HG03558 (cell line): ENCODE results near the gene BPIFB1.

ENCODE experiments used
- ATAC-seq: cut with Tn5 transposase; IDR thresholded peaks from one replicate; pipeline ENCODE4 v1.9.1; 2021; ENCODE audit warnings: moderate number of reproducible peaks; ENCODE audit not compliant: unreplicated experiment; ENCODE audit errors: extremely low read depth

BPIFB1 gene

DNA sequence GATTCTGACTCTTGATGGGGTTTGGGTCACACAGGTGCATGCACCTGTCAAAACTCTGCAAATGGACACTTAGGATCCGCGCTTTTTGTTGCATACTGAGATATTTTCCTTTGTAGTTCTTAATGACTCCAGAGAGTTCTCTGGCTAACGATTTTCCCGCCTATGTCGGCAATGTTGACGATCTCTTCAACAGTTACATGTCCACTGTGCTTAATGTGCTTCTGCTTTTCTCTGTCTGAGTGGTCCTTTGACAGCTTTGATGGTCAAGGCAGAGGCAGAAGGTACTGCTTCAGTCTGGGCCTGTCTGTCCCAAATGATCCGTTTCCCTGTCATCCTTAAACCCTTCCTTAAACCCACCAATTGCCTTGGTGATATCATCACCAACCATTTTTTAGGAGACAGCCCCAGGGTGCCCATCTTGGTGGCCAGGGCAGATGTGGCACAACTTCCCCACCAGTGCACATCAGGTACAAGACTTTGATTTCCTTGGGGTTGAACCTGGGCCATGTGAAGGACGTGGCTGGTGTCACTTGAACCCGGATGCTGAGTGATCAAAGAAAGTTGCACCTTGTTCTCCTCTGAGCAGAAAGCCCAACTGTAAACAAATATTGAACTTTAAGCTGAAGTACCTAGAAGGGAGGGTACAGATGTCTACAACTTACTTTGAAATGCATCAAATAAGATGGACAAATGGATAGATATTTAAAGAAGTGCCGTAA is 10.7 kb upstream of the BPIFB1 start:
- ATAC-seq: no peak

DNA sequence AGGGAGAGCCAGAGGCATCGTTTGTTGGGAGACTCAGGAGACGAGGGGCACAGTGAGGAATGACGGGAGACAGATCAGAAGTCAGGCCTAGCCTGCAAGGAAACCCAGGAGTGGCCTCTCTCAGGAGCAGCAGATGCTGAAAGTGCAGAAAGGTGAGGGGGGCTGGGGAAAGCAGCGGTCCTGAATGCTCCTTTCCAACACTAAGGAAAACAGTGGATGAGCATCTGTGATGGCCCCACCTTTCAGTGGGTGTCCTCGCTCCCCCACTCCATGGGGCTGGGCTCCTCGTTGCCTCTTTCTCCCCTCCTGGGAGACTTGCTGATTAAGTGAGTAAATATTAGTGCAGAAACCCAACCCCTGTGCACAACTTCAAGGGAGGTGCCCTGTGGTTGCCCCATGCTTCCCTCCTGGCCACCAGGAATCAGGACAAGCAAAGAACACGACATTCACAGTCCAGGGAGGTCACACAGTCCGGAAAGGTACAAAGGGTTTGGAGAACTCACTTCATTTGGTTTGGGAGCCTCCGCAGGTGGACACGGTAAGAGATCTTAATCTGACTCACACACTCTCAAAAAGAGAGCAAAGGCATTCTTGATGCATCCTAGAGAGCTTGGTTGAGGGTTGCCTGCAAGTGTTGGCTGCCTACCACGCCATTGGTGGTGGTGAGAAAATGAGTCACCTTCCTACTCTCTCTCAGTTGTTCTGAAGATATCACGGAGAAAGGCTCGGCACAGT is 9.7 kb upstream of the BPIFB1 start:
- ATAC-seq: no peak

DNA sequence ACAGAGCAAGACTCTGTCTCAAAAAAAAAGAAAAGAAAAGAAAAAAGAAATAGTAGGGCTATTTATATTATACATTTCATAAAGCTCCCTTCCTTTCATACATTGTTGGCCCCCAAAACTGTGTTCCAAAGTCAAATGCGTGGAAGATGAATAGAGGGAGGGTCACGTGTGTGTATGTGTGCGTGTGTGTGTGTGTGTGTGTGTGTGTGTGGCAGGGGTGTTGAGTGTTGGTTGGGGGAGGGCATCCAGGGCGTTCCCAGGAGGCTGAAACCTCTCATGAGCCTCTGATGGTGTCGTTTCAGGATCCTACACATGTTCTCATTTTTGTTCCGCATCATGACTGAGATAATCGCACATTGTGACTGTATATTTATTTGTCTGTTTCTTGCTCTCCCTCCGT is 7.8 kb upstream of the BPIFB1 start:
- no peak for ATAC-seq

DNA sequence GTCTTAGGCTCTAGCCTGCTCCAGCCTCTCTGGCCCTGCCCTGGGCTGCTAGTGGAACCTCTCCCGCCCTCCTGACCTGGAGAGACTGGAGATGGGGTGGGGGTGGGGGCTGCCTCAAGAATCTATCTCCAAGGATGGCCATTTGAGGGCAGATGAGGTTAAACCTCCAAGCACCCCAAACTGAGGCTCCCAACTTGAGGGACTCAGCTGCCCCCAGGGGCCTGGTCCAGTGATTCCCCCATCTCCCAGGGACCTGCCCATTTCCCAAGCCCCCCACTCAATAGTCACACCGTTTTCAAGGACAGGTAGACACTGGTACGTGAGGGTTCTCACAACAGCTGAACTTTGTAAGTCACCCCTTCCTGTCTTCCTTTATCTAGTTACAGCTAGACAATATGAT is 7.1 kb upstream of the BPIFB1 start:
- no peak for ATAC-seq

DNA sequence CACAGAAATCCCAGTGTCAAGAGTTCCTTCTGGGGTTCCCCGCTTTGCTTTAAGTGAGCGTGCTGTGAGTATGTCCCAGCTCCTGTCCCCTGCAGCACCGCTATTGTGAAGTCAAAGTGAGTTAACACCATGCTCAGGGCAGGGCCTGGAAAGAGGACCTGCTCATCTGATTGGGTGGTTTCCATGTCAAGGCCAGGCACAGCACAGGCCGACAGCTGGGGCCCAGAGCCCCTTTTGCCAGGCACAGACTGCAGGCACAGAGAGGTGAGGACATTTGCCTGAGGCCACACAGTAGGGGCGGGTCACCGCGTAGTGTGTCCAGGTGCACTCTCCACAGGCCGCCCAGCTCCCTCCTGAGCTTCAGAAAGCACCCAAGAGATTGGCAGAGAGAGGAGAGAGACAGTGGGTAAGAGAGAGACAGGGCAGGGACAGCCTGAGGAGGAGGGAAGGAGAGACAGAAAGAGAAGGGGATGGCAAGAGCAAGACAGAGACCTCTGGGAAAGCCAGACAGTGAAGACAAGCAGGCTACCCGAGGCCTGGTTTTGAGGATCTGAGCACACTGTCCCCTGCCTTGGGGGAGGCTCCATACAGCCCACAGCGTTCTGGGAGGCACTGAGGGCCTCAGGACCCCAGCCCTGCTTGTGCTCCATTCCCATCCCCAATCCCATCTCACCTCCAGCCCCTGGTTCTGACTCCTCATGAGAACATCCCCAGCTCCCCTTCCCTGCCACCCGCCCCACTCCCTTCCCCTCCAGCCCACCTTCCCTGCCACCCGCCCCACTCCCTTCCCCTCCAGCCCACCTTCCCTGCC is 6.5 kb upstream of the BPIFB1 start:
- ATAC-seq: no peak

DNA sequence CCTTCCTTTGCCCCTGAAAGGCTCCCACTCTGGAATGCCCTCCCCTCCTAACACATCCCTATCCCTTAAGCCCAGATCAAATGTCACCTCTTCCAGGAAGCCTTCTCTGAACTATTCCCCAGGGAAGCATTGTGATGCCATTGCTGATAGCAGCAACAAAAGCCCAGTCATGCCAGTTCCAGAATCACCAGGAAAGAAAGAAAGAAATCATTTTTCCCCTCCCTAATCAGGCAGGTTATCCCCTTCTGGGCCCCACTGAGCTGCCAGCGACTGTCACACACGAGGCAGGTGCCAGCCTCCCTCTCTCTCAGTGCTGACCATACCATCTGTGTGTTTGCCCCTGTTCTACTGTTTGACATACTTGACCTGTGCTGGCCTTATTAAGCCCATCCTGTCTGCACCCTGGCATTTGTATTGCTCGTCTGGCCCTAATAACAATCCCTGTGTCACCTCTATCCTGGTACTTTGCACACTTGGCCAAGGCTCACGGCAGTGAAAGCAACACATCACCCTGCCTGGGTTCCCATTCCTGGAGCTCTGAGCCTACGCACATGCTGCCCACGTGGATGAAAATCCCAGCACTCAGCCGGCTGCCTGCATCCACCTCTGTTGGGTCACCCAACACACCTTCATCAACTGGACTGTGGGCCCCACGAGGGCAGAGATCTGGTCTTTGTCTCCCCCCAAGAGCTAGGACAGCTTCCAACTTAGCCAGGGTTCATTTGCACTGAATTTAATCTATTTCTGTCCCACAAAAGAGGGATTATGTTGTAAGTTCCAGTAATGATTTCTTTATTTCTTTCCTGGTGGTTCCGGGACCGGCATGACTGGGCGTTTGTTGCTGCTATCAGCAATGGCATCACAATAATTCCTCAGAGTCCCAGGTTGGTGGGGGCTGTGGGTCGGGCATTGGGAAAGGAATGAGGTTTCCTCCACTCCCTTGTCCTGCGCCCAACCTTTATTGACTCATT is 5.3 kb upstream of the BPIFB1 start:
- no peak for ATAC-seq

DNA sequence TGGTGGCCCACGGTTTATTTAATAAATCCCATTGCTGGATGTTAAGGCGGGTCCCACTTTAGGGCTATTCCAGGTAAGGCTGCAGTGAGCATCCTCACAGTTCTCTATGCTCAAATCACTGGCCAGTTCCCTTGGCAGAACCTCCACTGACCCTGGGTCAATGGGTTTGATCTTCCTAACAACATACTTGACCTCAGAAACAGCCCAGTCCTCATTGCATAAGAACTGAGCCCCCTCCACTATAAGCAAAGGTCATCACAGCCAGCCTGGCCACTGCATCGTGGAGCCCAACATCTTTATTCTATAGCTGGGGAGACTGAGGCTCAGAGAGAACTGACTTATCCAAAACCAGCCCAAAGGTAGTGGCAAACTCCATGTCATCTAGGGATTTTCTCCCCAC is 4.3 kb upstream of the BPIFB1 start:
- ATAC-seq: no peak

DNA sequence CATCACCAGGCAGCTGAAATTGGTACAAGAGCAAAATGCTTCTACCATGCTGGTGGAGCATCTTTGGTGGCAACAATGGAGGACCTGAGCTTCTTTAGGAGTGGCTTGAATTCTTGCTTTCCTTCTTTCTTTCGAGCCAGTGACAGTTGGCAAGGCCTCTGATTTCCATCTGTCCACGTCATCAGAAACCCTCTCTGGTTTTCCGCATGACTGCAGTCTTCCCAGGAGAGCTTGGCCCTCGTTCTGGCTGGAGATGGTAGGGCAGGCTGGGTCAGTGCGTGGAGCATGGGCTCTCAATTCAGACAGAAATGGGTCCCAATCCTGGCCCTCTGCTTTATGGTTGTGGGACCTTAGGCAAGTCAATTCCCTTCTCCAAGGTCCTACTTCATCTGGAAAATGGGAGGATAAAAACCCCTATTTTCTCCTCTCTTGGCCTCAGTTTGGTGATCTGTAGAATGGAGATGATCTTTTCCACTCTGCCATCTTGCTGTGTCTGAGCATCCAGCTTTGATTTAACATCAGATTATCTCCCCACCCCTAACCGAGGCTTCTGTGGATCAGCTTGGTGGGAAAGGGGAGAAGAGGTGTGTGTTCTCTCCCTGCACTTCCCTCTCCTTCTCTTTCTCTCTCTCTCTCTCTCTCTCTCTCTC is 3.6 kb upstream of the BPIFB1 start:
- no peak for ATAC-seq

DNA sequence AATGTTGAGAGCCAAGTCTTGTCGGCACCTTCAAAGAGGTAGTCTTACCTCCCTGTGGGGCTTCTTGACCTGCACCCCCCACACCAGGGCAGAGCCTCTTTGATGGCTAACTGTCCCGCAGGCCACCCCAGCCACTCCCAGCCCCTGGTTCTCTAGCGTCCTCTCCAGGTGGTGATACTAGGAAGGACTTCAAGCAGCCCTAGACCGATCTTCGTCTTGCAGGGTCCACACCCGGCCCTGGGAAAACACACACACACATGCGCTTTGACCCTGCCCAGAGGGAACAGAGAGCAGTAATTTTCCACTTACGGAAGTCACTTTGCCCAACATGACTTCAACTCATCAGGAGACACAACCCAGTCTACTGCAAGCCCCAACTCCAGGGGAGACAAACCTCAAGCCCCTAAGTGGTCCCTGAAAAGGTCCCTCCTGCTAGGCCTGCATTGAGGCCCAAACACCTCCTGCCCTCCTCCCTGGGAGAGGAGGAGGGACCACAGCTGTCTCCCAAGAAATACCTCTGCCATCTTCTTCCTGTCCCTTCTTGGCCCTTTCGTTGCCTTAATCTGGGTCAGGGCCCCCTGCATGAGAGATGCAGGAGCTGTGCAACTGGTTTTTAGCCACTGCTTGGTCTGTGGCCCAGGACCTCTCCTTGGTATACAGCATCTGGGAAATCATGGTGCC is 2.9 kb upstream of the BPIFB1 start:
- ATAC-seq: no peak

DNA sequence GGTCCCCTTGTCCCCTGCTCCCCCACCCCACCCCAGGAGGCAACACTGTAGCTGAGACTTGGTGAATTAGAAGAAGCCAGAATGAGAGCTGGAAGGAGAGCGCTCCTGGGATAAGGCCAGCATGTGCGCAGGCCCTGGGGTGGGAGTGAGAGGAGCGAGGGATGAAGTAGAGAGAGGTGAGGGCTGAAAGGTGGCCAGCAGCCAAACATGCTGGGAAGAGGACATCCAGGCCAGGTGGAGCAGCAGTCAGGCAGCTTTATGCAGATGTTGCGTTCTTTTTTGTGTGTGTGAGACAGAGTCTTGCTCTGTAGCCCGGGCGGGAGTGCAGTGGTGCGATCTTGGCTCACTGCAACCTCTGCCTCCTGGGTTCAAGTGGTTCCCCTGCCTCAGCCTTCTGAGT is 2.2 kb upstream of the BPIFB1 start:
- no peak for ATAC-seq

DNA sequence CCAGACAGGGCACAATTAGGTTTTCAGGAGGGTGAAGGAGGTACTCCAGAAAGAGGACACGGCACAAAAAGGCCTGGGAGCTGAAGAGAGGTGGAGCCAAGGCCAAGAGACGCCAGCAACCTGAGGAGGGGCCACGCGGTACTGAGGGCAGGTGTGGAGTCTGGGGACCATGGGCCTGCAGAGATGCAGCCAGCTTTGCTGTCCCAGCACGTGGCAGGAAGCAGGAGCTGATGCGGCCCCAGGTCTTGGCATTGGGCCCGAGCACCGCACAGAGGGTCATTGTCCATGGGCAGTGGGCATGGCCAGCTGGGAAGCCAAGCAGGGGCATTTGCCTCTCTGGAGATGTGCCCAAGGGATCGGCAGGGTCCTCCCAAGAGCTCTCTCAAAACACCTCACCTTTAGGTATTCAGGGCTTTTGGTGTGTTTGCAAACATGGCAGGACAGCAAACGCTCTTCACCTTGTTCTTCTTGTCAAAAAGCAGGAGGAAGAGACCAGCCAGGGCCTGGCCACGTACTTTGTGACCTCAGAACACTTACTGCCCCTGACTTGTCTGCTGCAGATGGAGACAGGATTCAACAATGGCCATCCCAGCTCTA is 1.4 kb upstream of the BPIFB1 start:
- no peak for ATAC-seq

DNA sequence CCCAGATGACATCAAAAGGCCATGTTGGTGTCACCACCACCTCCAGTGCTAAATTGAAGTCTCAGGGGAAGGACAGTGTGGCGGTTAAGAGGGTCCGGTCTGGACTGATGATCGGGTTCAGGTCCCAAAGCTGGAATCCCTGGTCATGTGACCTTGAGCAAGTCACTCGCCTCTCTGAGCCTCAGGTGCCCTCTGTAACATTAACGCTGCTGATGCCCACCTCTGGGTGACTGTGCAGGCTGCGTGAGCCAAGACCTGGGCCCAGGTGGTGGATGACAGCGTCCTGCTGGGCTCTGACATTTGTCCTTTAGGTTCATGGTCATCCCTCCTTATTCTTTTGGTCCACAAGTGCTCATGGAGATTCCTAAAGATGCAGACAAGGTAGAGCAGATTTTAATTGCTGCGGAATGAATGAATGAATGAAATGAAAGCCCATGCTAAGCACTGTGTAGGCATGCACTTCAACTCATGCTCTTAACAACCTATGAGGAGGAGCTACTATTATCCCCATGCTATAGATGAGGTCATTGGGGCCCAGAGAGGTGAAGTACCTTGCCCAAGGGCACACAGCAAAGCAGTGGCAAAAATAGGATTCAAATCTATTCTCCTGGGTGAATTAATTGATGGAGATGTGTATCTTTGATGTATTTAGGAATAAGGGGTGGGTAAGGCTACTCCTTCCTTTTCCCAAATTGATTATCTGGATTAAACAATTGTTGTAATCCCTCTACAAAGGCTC is 649 bp upstream of the BPIFB1 start:
- ATAC-seq: no peak

DNA sequence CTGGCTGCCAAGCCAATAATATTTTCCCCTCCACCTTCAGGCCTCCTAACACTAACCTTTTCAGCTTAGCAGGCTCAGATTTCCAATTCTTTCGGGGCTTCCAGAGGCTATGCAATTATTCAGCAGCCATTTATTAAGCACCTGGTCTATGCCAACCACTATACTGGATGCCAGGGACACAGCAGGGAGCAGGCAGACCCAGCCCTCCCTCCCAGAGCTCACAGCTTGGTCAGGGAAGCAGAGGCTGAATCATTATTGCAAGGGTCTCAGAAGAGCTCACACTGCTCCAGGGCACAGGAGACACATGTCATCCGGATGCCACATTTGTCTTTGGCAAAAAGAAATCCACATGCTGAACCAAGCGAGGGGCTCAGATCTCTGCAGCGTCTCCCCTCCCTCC is 1.3 kb downstream of the BPIFB1 start:
- no peak for ATAC-seq

DNA sequence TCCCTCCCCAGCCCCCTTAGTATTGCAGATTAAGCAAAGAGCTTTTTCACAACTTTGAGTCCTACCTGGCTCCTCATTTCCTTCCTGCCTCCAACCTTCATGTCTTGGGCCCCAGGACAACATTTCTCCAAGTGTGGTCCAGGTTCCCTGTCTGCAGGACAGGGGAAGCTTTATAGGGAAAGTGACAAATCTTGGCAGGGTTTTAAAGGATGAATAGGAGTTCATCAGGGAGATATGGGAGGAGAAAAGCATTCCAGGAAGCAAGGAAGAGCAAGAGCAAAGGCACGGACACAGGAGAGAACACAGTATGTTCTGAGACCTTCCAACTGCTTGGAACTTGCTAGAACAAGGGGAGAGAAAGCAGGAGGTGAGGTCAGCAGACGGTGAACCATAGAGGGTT is 1.9 kb downstream of the BPIFB1 start:
- ATAC-seq: no peak

DNA sequence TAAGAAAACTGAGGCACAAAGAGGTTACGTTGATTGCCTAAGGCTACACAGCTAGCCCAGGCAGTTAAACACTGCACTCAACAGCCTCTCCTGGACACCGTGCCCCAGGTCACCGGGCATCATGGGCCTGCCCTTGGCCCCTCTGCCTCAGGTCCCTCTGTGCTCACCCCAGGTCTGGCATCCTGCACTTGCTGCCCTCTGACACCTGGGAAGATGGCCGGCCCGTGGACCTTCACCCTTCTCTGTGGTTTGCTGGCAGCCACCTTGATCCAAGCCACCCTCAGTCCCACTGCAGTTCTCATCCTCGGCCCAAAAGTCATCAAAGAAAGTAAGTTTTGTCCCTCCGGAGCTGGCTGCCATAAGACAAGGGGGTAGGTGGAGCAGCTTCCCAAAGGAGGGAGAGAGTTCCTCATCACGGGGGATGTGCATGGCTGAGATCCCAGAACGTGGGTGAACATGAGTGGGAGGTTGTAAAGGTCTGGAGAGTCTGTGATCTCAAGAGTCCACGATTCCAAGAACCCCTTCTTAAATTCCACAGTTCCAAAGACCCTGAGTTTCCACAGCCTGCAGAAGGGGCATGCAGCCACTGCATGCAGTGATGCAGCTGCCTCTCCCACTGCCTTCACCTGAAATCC is 3.0 kb downstream of the BPIFB1 start:
- ATAC-seq: no peak

DNA sequence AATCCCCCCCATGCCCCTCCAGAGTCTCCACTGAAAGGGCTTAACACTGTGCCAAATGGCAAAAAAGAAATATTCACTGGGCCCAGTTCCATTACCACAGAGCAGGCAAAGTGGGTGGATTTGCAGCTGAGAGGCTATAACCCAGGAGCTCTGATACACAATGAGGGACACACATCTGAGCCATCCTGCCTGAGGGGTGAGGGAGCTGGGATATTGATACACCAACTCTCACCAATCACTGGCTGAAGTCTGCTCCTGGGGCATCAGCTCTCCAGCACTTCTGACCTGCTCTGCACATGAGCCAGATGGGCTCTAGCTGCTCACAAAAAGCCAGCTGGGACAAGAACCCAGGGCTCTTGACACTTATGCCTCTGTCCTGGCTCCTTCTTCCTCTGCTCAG is 4.9 kb downstream of the BPIFB1 start:
- no peak for ATAC-seq

DNA sequence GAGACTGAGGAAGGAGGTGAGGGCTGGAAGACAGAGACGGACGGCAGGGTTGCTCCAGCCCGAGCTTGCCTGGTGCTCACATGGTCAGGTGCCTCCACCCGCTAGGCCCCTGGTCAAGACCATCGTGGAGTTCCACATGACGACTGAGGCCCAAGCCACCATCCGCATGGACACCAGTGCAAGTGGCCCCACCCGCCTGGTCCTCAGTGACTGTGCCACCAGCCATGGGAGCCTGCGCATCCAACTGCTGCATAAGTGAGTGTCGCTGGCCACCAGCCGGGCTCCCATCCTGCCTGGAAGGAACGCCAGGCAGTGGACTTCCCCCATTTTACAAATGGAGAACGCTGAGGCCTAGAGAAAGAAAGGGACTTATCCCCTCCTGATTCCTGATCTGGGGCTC is 7.8 kb downstream of the BPIFB1 start:
- no peak for ATAC-seq

DNA sequence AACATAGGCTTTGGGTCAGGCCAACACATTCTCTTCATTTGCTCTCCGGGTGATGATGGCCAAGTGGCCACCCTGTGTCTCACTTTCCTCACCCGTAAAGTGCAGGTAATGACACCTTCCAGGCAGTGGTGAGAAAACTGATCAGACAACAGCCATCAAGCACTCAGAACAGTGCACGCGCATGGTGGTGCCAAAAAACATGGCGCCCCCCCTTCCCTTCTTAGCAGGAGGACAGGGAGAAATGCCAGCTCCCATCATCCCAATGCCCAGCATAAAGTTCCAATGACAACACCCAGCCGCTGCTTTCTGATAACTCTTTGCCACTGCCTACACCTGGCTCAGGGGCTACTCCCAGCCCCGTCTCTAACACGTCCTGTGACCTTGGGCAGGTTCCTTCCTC is 8.4 kb downstream of the BPIFB1 start:
- no peak for ATAC-seq
